GM08714 (cell line): ENCODE data around the gene PCED1B.
"Not testable (repeated sequence)": the region's sequence is repeated elsewhere in the genome, so short reads cannot be mapped to it uniquely, and the experiment has no call there.

Experiments used
- H3K4me3 ChIP-seq: fragments of 200-500 bp; sonication (Bioruptor generic); 2 replicates; pipeline ENCODE4 v1.5.1; 2014; ENCODE audit warnings: mild to moderate bottlenecking, low read length, inconsistent platforms
- ZNF274 ChIP-seq: IDR thresholded peaks from 2 replicates; pipeline ENCODE4 v1.6.1; 2012; ENCODE audit warnings: mild to moderate bottlenecking, low read depth, low read length

PCED1B gene

DNA sequence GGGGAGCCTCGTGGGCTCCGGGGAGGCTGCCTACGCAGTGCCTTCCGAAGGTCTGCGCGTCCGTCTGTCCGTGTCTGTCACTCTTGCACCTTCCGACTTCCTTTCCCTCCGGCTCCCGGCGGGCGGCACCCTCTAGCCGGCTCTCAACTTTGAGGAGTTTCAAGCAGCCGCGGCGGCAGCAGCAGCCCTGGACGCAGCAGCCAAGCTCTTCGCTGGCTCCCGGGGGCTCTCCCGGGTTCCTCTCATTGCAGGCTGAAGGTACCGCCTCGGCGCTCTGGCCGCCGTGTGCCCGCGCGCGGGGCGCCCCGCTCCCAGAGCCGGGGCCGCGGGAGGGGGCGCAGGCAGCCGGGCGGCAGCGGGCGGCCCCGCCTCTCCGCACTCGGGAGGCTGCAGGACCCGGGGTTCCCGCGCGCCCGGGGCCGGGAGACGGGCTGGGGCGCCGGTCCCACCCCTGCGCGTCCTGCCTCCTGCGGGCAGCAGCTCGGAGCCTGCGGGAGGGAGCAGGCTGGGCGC lies at the start of gene PCED1B, which contains the start of gene AMIGO2:
PCED1B (plus strand) TSS at position 154 of the 513 bp plus-strand sequence. CDS start 155,443 bp downstream, outside the sequence.
AMIGO2 (minus strand) TSS at position 492 of the 513 bp plus-strand sequence. CDS start 957 bp downstream, outside the sequence.
- no peak for TF ChIP-seq ZNF274
- peak within 1 kb of the TSS; percentile 61 for H3K4me3 ChIP-seq

GRCh38 chr12:47029903-47030302 lies 49.5 kb upstream of the PCED1B start:
- TF ChIP-seq ZNF274: no peak
- H3K4me3 ChIP-seq: no peak overlapping the region

- no peak for TF ChIP-seq ZNF274
- H3K4me3 ChIP-seq: no peak overlapping the region
Observed at GRCh38 chr12:47032644-47033043, 46.8 kb upstream of the PCED1B start.

DNA sequence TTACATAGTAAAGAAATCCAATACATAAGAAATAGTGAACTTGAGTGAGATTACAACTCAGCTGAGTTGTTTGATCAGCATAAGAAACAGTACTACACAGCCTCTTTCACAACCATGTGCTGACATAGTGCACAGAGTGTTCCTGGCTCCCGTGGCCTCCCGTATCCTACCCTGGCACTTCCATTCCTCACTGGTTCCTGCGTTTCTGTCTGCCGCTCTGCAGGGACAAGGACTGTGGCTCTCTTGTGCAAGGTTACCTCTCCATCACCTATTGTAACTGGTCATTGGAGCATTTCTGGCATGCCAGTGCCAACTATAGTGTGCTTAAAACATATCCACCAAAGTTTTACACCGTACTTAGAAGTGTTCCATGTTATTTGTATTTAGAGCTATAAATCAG lies 46.3 kb upstream of the PCED1B start:
- no peak overlapping the region for H3K4me3 ChIP-seq
- no peak for TF ChIP-seq ZNF274

- no peak overlapping the region for H3K4me3 ChIP-seq
- no peak for TF ChIP-seq ZNF274
Observed at GRCh38 chr12:47033789-47034555, 45.4 kb upstream of the PCED1B start.

DNA sequence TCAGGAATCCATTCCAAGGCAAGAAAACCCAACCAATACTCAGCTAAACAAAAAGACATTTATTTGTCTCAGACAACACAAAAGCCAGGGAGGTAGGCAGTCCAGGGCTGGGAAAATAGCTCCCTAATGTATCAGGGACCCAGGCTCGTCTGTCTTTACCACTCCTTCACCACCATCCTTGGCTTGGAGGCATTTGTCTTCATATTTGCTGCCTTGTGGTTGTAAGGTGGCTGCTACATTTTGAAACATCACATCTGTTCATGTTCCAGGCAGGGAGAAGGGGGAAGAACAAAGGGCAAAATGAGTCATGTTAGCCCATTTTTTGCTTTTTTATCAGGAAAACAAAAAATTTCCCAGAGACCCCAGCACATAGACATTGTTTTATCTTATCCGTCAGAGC lies 44.8 kb upstream of the PCED1B start:
- no peak overlapping the region for H3K4me3 ChIP-seq
- TF ChIP-seq ZNF274: no peak

- no peak overlapping the region for H3K4me3 ChIP-seq
- TF ChIP-seq ZNF274: no peak
Observed at GRCh38 chr12:47035484-47035883, 43.9 kb upstream of the PCED1B start.

DNA sequence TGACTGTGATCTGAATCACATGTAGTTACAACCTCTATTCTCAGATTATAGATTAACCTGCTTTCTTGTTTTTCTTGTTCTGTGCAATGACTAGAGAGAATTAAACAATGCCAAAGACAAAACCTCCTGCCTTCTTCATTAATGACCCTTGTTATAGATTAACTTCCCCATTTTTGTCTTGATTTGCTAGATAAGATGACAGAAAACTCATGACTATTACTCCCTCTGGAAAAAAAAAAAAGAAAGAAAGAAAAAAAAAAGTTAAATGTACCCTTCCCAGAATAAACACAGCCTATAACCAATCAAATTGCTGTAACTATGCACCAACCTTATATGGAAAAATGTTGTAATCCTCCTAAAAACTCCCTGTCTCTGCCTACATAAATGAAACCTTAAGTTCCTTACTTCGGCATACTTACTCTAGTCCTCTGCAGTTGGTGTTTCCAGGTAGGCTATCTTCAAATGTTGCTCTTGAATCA lies 41.1 kb upstream of the PCED1B start:
- H3K4me3 ChIP-seq: no peak overlapping the region
- TF ChIP-seq ZNF274: no peak

DNA sequence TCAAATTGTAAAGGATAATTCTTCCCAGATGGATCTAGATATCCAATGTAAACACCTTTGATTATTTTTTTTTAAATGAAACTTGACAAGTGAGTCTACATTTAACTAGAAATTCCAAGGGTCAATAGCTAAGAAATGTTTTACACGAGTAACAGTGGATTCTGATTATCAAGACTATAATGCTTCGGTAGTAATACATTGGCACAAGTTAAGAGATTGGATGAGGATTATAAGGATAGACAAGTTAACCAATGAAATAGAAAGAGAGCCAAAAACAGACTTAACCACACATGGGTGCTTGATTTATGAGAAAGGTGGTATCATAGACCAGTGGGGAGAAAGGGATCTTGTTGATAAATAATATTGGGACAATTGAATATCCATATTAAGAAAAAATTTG lies 40.3 kb upstream of the PCED1B start:
- no peak overlapping the region for H3K4me3 ChIP-seq
- no peak for TF ChIP-seq ZNF274

DNA sequence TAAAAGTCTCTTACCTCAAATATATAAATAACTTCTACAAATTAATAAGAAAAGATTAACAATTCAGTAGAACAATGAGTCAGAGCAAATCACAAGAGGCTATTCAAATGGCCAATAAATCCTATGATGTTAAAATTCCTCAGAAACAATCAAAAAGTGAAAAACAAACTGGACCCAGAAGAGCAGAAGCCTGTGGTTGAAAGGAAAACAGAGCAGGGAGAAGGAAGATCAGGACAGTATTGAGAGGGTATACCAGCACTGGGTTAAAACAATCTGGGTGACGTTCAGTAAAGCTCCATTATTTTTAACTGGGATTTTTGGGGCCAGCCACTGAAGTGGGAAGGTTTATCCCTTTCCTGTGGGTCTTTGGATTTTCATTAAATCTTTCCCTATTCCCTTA lies 39.7 kb upstream of the PCED1B start:
- TF ChIP-seq ZNF274: no peak
- H3K4me3 ChIP-seq: no peak overlapping the region

DNA sequence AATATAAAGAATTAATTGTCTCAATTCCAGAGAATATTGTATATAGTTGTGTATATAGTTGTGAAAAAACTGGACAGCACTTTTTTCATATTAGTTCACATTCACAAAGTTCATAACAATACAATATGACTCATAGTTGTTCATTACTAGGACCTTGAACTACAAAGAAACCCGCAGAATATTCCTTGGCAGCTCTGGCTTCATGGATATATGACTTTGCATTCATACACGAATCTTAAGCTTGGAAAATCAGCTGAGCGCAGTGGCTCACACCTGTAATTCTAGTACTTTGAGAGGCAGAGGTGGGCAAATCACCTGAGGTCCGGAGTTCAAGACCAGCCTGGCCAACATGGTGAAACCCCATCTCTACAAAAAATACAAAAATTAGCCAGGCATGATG lies 38.1 kb upstream of the PCED1B start:
- no peak for TF ChIP-seq ZNF274
- no peak overlapping the region for H3K4me3 ChIP-seq

DNA sequence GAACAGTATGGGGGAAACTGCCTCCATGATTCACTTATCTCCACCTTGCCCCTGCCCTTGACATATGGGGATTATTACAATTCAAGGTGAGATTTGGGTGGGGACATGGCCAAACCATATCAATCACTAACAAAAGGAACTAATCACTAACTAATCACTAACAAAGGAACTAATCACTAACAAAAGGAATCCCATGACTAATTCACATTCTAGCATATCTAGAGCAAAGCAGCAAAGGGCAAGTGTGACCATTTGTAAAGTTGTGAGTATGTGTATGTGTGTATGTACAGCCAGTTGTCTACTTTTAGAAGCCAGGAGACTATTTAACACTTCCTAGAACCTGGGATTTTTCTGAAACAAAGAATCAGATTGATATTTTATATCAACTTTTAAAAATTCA lies 30.9 kb upstream of the PCED1B start:
- TF ChIP-seq ZNF274: no peak
- H3K4me3 ChIP-seq: no peak overlapping the region

DNA sequence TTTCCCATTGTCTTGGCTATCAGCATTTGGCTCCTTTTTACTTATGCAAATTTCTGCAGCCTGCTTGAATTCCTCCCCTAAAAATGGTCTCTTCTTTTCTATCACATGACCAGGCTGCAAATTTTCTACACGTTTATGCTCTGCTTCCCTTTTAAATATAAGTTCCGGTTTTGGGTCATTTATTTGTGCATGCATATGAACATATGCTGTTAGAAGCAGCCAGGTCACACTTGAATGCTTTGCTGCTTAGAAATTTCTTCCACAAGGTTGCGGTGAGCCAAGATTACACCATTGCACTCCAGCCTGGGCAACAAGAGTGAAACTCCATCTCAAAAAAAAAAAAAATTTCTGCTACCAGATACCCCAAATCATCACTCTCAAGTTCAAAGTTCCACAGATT lies 28.1 kb upstream of the PCED1B start:
- H3K4me3 ChIP-seq: not testable (repeated sequence)

DNA sequence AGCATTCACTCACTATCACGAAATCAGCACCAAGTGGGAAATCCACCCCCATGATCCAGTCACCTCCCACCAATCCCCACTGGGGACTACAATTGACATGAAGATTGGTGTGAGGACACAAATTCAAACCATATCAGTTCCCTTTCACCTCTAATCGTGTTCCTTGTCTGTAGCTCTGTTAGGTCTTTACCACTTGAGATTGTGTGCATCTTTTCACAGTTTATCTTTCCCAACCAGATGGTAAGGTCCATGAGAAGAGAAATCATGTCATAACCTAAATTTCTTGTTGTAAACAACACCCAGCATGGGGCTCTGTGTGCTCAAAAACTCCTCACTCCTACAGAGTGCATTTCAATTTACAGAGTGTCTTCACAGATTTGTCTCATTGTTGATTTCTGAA lies 27.1 kb upstream of the PCED1B start:
- no peak for TF ChIP-seq ZNF274

DNA sequence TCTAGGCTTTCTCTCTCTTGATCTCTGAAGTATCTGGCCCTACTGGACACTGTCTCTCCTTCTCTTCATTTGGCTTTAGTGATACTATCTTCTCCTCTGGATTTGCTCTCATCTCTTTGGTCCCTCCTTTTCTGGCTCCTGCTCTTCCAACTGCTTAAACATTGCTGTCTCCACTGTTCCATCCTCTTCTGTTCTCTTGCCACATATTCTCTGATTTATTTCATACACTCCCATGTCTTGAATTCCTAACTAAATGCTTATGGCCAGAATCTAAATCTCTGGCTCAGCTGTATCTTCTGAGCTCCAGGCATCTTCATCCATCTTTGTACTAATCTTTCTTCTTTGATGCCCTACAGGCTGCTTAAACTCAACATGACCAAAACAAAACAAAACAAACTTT lies 25.5 kb upstream of the PCED1B start:
- TF ChIP-seq ZNF274: no peak

More for the DNA sequence above, 27.1 kb upstream of the PCED1B start:
- no peak overlapping the region for H3K4me3 ChIP-seq

More for the DNA sequence above, 25.5 kb upstream of the PCED1B start:
- no peak overlapping the region for H3K4me3 ChIP-seq
